WTC11 (cell line): ENCODE data around the gene MTHFD2. TPM values are rescaled to one million over a fixed set of nuclear protein-coding genes. Genes with fewer than 3 reads are reported as not detected.

Experiments used
- ATAC-seq: fragments of 200-7000 bp; cut with Tn5 transposase; 2 replicates; pipeline ENCODE4 v1.10.0; 2021; ENCODE audit warnings: mild to moderate bottlenecking, moderate library complexity
- CTCF ChIA-PET: fragments of 300-600 bp; sonication (Branson Sonifier 250); formaldehyde crosslinking; loops from one replicate; lab custom pipeline; 2021; ENCODE audit warnings: antibody characterized with exemption; lab: Charles Lee
- POLR2A ChIA-PET: fragments of 350-600 bp; sonication (Branson Sonifier 250); formaldehyde crosslinking; loops from one replicate; lab custom pipeline; 2021; ENCODE audit warnings: antibody characterized with exemption; lab: Charles Lee
- DNase-seq: peaks from one replicate; pipeline ENCODE4 v3.0.0; 2021; ENCODE audit warnings: low spot score
- H3K27ac Mint-ChIP-seq: 2 replicates; pipeline ENCODE4 v1.8.0; 2021; ENCODE audit warnings: mixed read lengths
- H3K27me3 Mint-ChIP-seq: 2 replicates; pipeline ENCODE4 v1.8.0; 2021; ENCODE audit warnings: low read depth, mild to moderate bottlenecking, moderate library complexity, mixed read lengths
- H3K36me3 Mint-ChIP-seq: 2 replicates; pipeline ENCODE4 v1.8.0; 2021; ENCODE audit warnings: mixed read lengths
- H3K4me1 Mint-ChIP-seq: 2 replicates; pipeline ENCODE4 v1.8.0; 2022; ENCODE audit warnings: mixed read lengths
- H3K4me3 Mint-ChIP-seq: 2 replicates; pipeline ENCODE4 v1.8.0; 2021; ENCODE audit warnings: mild to moderate bottlenecking, moderate library complexity, mixed read lengths
- H3K9me3 Mint-ChIP-seq: 2 replicates; pipeline ENCODE4 v1.8.0; 2021; ENCODE audit warnings: mixed read lengths
- AFF4 ChIP-seq: sonication (generic); formaldehyde crosslinking; IDR thresholded peaks from 2 replicates; pipeline ENCODE4 v1.8.1; 2023; ENCODE audit warnings: mild to moderate bottlenecking, missing genetic modification reagents, borderline replicate concordance
- E2F5 ChIP-seq: sonication (generic); formaldehyde crosslinking; IDR thresholded peaks from 2 replicates; pipeline ENCODE4 v1.8.1; 2022; ENCODE audit warnings: mild to moderate bottlenecking, moderate library complexity, missing genetic modification reagents
- ELF4 ChIP-seq: sonication (generic); formaldehyde crosslinking; IDR thresholded peaks from 2 replicates; pipeline ENCODE4 v1.8.1; 2022; ENCODE audit warnings: low read depth, mild to moderate bottlenecking, moderate library complexity, missing genetic modification reagents
- ERG ChIP-seq: fragments of 250-450 bp; sonication (Bioruptor Pico); IDR thresholded peaks from 2 replicates; pipeline ENCODE4 v1.8.0; 2021; ENCODE audit warnings: mild to moderate bottlenecking
- FOXK1 ChIP-seq: sonication (generic); formaldehyde crosslinking; IDR thresholded peaks from 2 replicates; pipeline ENCODE4 v1.8.0; 2022; ENCODE audit warnings: mild to moderate bottlenecking, moderate library complexity, missing genetic modification reagents
- JAZF1 ChIP-seq: fragments of 250-450 bp; sonication (Bioruptor Pico); IDR thresholded peaks from 2 replicates; pipeline ENCODE4 v1.9.0; 2021; ENCODE audit warnings: moderate library complexity, mild to moderate bottlenecking, inconsistent platforms
- NFATC4 ChIP-seq: fragments of 250-450 bp; sonication (Bioruptor Pico); IDR thresholded peaks from 2 replicates; pipeline ENCODE4 v1.9.0; 2021; ENCODE audit warnings: mild to moderate bottlenecking
- OVOL2 ChIP-seq: fragments of 250-450 bp; sonication (Bioruptor Pico); IDR thresholded peaks from 2 replicates; pipeline ENCODE4 v1.9.0; 2021; ENCODE audit warnings: mild to moderate bottlenecking, borderline replicate concordance
- PRDM15 ChIP-seq: sonication (generic); formaldehyde crosslinking; IDR thresholded peaks from 2 replicates; pipeline ENCODE4 v1.8.0; 2022; ENCODE audit warnings: missing genetic modification reagents
- STAT6 ChIP-seq: sonication (generic); formaldehyde crosslinking; conservative IDR thresholded peaks from 2 replicates; pipeline ENCODE4 v1.8.1; 2023; ENCODE audit warnings: mild to moderate bottlenecking, low read depth, missing genetic modification reagents, moderate library complexity
- ZBTB43 ChIP-seq: sonication (generic); formaldehyde crosslinking; IDR thresholded peaks from 2 replicates; pipeline ENCODE4 v1.8.1; 2023; ENCODE audit warnings: mild to moderate bottlenecking, missing genetic modification reagents
- ZNF219 ChIP-seq: sonication (generic); formaldehyde crosslinking; IDR thresholded peaks from 2 replicates; pipeline ENCODE4 v1.8.0; 2023; ENCODE audit warnings: missing genetic modification reagents, mild to moderate bottlenecking, borderline replicate concordance
- ZNF232 ChIP-seq: sonication (generic); formaldehyde crosslinking; IDR thresholded peaks from 2 replicates; pipeline ENCODE4 v1.8.0; 2022; ENCODE audit warnings: mild to moderate bottlenecking, missing genetic modification reagents
- ZNF671 ChIP-seq: fragments of 250-450 bp; sonication (Bioruptor Pico); IDR thresholded peaks from 2 replicates; pipeline ENCODE4 v1.8.0; 2021; ENCODE audit warnings: mild to moderate bottlenecking
- total RNA-seq: library from RNA; stranded (reverse); gene quantifications from 3 replicates; pipeline ENCODE4 v1.2.3, GENCODE V29; 2021
- TF ChIP-seq, protein P1 (sequence below): sonication (generic); formaldehyde crosslinking; IDR thresholded peaks from 2 replicates; pipeline ENCODE4 v1.8.1; 2022; ENCODE audit warnings: low read depth, missing genetic modification reagents, borderline replicate concordance
- TF ChIP-seq, protein P2 (sequence below): sonication (generic); formaldehyde crosslinking; IDR thresholded peaks from 2 replicates; pipeline ENCODE4 v1.8.0; 2023; ENCODE audit warnings: mild to moderate bottlenecking, missing genetic modification reagents

MTHFD2 gene
- total RNA-seq, 1 experiment from 2014 or later: 251 TPM

GRCh38 chr2:74199871-74200305, 1.5 kb downstream of the MTHFD2 start:
- H3K4me3 Mint-ChIP-seq: peak overlapping the region; percentile 99
- no peak for DNase-seq
- peaks cover 21% of the 10 kb centered on the region for H3K36me3 Mint-ChIP-seq
- no peaks in the 10 kb centered on the region; the same call in 1 of the 2 replicates for H3K9me3 Mint-ChIP-seq
- TF ChIP-seq ZNF219 (CRISPR knock-in tag) (no peak), E2F5 (CRISPR knock-in tag) (no peak), JAZF1 (CRISPR knock-in tag) (no peak), OVOL2 (CRISPR knock-in tag) (no peak), STAT6 (CRISPR knock-in tag) (no peak), AFF4 (no peak), FOXK1 (CRISPR knock-in tag) (no peak), ELF4 (CRISPR knock-in tag) (no peak), PRDM15 (CRISPR knock-in tag) (no peak), NFATC4 (CRISPR knock-in tag) (peak; percentile 76), ZNF671 (CRISPR knock-in tag) (0 out of 2 replicates have a peak, but pooled peaks have one; percentile 20)
- CTCF ChIA-PET: interaction anchor here (0.7 to 1.8 kb wide), 4 partner anchors 12 to 50 kb away, joined by 3 to 9 read pairs (median 4); no protein-coding TSS in a partner anchor
- POLR2A ChIA-PET: interaction anchor here (0.6 to 4.5 kb wide), 5 partner anchors 18 to 56 kb away, joined by 3 to 41 read pairs (median 4); partner anchors contain the start of gene MOB1A
- peaks cover 44% of the 10 kb centered on the region for H3K4me1 Mint-ChIP-seq
- peaks cover 10% of the 10 kb centered on the region for H3K27me3 Mint-ChIP-seq
- H3K27ac Mint-ChIP-seq: peak overlapping the region; percentile 97
- ATAC-seq: no peak

- H3K9me3 Mint-ChIP-seq: no peaks in the 10 kb centered on the region; the same call in 1 of the 2 replicates
- ChIA-PET CTCF (no interaction called here), POLR2A (interaction anchor here (4.5 kb wide), 1 partner anchor 23 kb away, joined by 41 read pairs; the partner anchor contains the start of gene MOB1A)
- H3K4me3 Mint-ChIP-seq: peak overlapping the region; percentile 99
- H3K36me3 Mint-ChIP-seq: peaks cover 31% of the 10 kb centered on the region
- H3K4me1 Mint-ChIP-seq: peaks cover 57% of the 10 kb centered on the region
- no peak for ATAC-seq
- H3K27me3 Mint-ChIP-seq: peaks cover 10% of the 10 kb centered on the region
- no peak for DNase-seq
- H3K27ac Mint-ChIP-seq: peak overlapping the region; percentile 9; the same call in 1 of the 2 replicates
- TF ChIP-seq ERG (no peak), ZNF232 (CRISPR knock-in tag) (no peak), ZBTB43 (CRISPR knock-in tag) (no peak)
- TF ChIP-seq, protein P1, sequence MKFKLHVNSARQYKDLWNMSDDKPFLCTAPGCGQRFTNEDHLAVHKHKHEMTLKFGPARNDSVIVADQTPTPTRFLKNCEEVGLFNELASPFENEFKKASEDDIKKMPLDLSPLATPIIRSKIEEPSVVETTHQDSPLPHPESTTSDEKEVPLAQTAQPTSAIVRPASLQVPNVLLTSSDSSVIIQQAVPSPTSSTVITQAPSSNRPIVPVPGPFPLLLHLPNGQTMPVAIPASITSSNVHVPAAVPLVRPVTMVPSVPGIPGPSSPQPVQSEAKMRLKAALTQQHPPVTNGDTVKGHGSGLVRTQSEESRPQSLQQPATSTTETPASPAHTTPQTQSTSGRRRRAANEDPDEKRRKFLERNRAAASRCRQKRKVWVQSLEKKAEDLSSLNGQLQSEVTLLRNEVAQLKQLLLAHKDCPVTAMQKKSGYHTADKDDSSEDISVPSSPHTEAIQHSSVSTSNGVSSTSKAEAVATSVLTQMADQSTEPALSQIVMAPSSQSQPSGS (CRISPR knock-in tag): no peak
- TF ChIP-seq, protein P2, sequence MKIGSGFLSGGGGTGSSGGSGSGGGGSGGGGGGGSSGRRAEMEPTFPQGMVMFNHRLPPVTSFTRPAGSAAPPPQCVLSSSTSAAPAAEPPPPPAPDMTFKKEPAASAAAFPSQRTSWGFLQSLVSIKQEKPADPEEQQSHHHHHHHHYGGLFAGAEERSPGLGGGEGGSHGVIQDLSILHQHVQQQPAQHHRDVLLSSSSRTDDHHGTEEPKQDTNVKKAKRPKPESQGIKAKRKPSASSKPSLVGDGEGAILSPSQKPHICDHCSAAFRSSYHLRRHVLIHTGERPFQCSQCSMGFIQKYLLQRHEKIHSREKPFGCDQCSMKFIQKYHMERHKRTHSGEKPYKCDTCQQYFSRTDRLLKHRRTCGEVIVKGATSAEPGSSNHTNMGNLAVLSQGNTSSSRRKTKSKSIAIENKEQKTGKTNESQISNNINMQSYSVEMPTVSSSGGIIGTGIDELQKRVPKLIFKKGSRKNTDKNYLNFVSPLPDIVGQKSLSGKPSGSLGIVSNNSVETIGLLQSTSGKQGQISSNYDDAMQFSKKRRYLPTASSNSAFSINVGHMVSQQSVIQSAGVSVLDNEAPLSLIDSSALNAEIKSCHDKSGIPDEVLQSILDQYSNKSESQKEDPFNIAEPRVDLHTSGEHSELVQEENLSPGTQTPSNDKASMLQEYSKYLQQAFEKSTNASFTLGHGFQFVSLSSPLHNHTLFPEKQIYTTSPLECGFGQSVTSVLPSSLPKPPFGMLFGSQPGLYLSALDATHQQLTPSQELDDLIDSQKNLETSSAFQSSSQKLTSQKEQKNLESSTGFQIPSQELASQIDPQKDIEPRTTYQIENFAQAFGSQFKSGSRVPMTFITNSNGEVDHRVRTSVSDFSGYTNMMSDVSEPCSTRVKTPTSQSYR (CRISPR knock-in tag): no peak
These were observed 2.8 kb downstream of the MTHFD2 start for GRCh38 chr2:74201196-74201595.
